GM19324 (cell line): Measurements from ENCODE around the gene UTY.
"Not testable (repeated sequence)": the region's sequence is repeated elsewhere in the genome, so short reads cannot be mapped to it uniquely, and the experiment has no call there.

Experiments
- ATAC-seq: cut with Tn5 transposase; IDR thresholded peaks from one replicate; pipeline ENCODE4 v1.9.1; 2021; ENCODE audit warnings: mild to moderate bottlenecking, moderate library complexity; ENCODE audit not compliant: unreplicated experiment, low FRiP score

UTY gene

GRCh38 chrY:13312966-13313365 lies 166.9 kb downstream of the UTY start:
- no peak for ATAC-seq

DNA sequence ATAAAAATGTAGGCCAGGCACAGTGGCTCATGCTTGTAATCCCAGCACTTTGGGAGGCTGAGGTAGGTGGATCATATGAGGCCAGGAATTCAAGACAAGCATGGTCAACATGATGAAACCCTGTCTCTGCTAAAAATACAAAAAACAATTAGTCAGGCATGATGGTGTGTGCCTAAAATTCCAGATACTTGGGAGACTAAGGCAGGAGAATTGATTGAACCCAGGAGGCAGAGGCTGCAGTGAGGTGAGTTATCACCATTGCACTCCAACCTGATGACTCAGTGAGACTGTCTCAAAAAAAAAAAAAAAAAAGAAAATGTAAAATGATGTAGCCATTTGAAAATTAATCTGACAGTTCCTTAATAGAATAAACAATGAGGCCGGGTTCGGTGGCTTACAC lies 171.9 kb downstream of the UTY start:
- ATAC-seq = no peak

DNA sequence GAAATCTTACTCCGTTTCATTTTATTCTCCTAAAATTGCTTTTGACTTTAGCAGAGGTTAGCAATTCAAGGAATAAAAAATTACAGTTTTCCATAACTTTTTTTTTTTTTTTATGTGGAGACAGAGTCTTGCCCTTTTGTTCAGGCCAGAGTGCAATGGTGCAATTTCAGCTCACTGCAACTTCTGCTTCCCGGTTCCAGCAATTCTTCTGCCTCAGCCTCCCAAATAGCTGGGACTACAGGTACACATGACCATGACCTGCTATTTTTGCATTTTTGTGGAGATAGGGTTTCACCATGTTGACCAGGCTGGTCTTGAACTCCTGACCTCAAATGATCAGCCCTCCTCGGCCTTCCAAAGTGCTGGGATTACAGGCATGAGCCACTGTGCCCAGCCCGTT lies 179.0 kb downstream of the UTY start:
- ATAC-seq = no peak

DNA sequence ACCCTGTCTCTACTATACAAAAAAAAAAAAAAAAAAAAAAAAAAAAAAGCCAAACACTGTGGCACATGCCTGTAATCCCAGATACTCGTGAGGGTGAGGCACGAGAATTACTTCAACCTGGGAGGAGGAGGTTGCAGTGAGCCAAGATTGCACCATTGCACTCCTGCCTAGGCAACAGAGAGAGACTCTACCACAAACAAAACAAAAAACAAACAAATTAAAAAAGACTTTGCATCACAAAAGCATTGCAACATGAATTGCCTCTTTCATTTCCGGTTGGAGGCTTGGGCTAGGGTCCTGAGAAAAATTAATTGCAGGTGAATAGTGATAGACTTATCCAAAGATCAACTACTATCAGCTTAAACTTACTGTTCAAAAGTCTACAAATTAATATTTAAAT lies 180.4 kb downstream of the UTY start:
- no peak for ATAC-seq

DNA sequence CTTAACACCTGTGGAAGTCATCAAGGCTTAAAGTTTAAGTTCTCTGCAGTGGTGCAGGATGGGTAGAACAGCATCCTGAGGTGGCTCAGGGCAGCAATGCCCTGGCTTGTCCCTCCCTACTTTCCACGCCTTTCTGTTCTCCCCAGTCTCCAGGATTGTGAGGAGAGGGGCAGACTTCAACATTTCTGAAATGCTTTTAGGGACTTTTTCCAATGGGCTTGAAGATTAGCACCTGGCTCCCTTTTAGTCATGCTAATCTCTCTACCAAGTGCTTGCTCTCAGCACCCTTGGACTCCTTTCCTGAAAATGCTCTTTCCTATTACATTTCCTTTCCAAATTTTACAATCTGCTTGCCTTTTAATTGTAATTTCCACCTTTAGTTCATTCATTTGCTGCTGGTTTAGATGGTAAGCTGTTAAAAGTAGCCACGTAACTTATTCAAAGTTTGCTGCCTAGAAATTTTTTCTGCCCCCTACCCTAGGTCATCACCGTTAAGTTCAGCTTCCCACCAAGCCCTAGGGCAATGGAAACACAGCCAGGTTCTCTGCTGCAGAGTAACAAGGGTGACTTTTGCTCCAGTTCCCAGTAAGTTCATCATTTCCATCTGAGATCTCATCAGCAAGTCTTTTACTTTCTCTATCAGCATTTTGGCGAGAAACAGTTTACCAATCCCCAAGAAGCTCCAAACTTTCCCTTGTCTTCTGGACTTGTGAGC lies 183.5 kb downstream of the UTY start:
- ATAC-seq = no peak

- ATAC-seq = no peak
These were observed 184.8 kb downstream of the UTY start for GRCh38 chrY:13295026-13295425.

DNA sequence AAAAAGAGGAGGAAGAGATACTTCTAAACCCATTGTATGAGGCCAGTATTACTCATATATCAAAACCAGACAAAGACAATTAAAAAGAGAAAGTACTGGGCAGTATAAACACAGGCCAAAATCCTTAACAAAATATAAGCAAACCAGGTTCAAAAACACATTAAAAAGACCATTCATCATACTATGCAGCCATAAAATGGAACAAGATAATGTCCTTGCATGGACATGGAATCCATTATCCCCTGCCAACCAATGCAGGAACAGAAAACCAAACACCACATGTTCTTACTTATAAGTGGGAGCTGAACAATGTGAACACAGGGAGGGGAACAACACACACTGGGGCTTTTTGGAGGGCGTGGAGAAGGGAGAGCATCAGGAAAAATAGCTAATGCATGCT lies 188.6 kb downstream of the UTY start:
- ATAC-seq = no peak

- ATAC-seq = not testable (repeated sequence)
These were observed 197.4 kb downstream of the UTY start for GRCh38 chrY:13282151-13283054.

DNA sequence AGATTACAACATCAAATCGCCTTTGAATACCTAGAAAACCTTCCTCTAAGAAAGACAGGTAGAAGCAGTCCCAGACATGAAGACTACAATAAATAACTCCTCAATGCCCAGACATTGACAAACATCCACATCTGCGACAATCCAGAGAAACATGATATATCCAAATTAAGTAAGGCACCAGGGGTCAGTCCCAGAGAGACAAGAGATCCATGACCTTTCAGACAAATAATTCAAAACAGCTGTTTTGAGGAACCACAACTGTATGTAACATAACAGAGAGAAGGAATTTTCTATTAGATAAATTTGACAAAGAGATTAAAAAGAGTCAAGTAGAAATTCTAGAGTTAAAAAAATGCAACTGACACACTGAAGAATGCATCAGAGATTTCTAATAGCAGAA lies 200.3 kb downstream of the UTY start:
- ATAC-seq = no peak

DNA sequence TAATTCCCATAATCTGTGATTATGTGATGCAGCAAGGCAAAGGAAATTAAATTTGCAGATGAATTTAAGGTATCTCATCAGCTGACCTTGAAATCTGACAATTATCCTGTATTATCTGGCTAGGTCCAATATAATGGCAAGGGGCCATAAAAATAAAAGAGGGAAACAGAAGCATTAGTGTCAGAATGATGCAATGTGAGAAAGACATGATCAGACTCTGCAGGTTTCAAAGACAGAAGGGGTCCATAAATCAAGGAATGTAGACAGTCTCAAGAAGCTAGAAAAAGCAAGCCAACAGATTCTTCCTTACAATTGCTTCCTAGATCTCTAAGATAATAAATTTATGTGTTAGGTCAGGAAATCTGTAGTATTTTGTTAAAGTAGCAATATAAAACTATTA lies 208.1 kb downstream of the UTY start:
- ATAC-seq = no peak

DNA sequence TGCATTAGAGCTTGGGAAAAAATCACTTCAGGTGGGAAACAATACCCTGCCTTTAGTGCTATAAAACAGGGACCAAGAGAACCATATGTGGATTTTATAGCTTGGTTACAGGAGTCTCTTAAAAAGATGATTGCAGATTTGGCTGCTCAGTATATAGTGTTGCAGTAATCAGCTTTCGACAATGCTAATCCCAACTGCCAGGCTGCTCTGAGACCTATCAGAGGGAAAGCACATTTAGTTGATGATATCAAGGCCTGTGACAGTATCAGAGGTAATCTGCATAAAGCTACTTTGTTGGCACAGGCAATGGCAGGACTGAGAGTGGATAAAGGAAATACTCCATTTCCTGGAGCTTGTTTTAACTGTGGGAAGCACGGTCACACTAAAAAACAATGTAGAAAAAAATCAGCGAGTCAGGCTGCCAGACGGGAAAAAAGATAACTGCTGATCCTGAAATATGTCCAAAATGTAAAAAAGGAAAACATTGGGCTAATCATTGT lies 225.8 kb downstream of the UTY start:
- ATAC-seq = not testable (repeated sequence)

DNA sequence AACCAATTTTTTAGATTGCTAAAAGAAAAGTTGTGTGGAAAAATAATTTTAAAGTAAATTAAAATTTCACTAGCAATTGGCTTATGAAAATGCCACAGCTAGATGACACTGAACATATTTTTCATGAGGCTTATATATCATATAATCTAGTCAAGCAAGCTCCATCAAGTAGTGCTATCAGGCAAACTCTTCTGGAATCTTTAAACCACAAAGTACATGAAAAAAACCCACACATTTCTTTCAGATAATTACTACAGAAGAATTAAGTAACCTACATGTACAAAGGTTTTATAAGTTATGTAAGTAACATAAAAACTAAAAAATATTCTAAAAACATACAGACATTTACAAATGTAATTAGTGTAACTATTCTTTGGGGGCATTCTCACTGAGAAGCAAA lies 229.4 kb downstream of the UTY start:
- no peak for ATAC-seq

DNA sequence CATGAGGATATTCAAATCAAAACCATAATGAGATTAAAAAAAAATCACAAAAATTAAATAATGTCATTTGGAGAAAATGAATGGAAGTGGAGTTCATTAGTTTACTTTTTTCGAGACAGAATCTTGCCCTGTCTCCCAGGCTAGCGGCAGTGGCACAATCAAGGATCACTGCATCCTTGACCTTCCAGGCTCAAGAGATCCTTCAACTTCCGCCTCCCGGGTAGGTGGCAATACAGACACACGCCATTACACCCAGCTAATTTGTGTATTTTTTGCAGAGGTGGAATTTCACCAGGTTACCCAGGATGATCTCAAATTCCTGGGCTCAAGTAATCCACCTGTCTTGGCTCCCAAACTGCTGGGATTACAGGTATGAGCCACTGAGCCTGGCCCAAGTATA lies 236.1 kb downstream of the UTY start:
- no peak for ATAC-seq

DNA sequence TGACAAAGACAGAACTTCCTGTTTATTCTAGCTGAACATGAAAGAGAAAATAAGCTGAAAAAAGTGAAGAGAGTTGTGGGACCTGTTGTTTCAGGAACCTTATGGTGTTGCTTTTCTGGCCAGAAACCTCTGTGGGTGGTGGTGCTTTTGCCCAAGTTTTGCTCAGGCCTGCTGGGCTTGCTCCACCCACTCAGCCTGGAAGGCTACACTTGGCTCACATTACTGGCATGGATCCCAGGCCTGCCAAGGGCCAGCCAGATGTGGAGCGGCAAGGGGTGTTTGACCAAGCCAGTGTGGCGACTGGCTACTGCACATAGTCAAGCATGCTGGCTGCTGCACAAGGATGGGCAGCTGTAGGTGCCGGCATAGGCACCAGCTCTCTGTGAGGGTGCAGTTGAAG lies 245.9 kb downstream of the UTY start:
- no peak for ATAC-seq

- no peak for ATAC-seq
These were observed 246.7 kb downstream of the UTY start for GRCh38 chrY:13233118-13233517.

DNA sequence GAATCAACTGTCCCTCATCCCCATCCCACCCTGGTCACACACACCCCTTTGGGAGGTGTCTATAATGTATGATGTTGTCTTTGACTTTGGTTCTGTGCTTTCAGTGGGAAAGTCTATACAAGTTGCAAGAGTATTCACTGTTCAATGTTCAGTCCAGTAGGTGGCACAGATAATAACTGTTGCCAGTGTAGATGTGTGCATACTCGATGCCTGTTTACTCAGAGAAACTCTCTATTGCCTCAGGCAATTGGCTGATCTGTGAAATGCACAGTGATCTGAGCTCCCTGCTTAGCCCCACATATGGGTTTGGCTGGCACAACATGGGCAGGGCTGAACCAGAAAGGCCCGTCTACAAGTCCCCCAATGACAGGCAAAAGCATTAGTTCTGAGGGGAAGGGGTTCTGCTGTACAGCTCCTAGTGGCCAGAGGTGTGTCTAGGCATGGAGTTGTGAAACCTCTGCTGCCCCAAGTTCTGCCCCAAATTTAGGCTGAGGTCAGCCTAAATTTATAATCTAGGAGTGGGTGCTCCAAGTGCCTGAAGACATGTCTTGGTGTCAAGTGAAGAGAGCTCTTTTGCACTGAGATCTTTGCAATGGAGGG lies 252.4 kb downstream of the UTY start:
- no peak for ATAC-seq

- ATAC-seq = no peak
These were observed 268.7 kb downstream of the UTY start for GRCh38 chrY:13210961-13211646.

- ATAC-seq = no peak
These were observed 274.6 kb downstream of the UTY start for GRCh38 chrY:13205214-13205613.
